HCT116 (cell line): ENCODE data around the gene PRKG1. TPM values are rescaled to one million over a fixed set of nuclear protein-coding genes. Genes with fewer than 3 reads are reported as not detected.

Source experiments
- ATAC-seq: fragments of 200-7000 bp; cut with Tn5 transposase; 2 replicates; pipeline ENCODE4 v1.9.1; 2020; ENCODE audit warnings: mild to moderate bottlenecking, moderate library complexity
- BruUV-seq: library from RNA; stranded (reverse); fragments of 400-500 nt; replicated peaks from 2 replicates; lab custom pipeline; 2021; lab: Mats Ljungman, UMichigan
- CTCF ChIA-PET: fragments of 300-600 bp; sonication (Branson Sonifier 250); formaldehyde crosslinking; loops from one replicate; lab custom pipeline; 2021; ENCODE audit warnings: antibody characterized with exemption; lab: Charles Lee
- POLR2A ChIA-PET: fragments of 300-600, 350-600 bp; sonication (Branson Sonifier 250); formaldehyde crosslinking; loops from one replicate; lab custom pipeline; 2021; ENCODE audit warnings: antibody characterized with exemption; lab: Charles Lee
- RAD21 ChIA-PET, 2 experiments: fragments of 300-600 bp; sonication (Branson Sonifier 250); formaldehyde crosslinking; loops; one replicate each; lab custom pipeline; 2023; ENCODE audit warnings: low total read pairs in 2 of 2; ENCODE audit not compliant: uncharacterized antibody in 2 of 2, unreplicated experiment in 2 of 2, low non-redundant PET in 1 of 2; lab: Charles Lee
- DNase-seq: peaks from one replicate; pipeline ENCODE4 v3.0.0-alpha.2; 2010; ENCODE audit warnings: low read depth, low spot score
- H2AFZ ChIP-seq: fragments of 200-600 bp; shearing (Covaris generic), sonication (generic); 2 replicates; pipeline ENCODE4 v1.6.1; 2017; ENCODE audit warnings: low read depth, mixed run types, mixed read lengths, antibody characterized with exemption, low read length; ENCODE audit not compliant: poor library complexity, severe bottlenecking
- H3K27ac ChIP-seq: 2 replicates; pipeline ENCODE4 v1.5.1; 2012; ENCODE audit warnings: low read depth, low read length
- H3K27me3 ChIP-seq: fragments of 200-600 bp; sonication (generic); 2 replicates; pipeline ENCODE4 v1.6.1; 2016; ENCODE audit warnings: mixed run types, low read length, mixed read lengths; ENCODE audit not compliant: insufficient read depth
- H3K36me3 ChIP-seq, 2 experiments: fragments of 200-500 bp in 1 of 2; fragments of 200-600 bp in 1 of 2; sonication (Bioruptor generic) in 1 of 2; sonication (generic) in 1 of 2; 2 replicates each; pipeline versions ENCODE4 v1.5.1 to v1.6.1; 2014 to 2016; ENCODE audit warnings: low read length in 2 of 2, inconsistent platforms in 1 of 2, mixed read lengths in 1 of 2, mixed run types in 1 of 2; ENCODE audit not compliant: insufficient read depth in 2 of 2, control insufficient read depth in 1 of 2
- H3K4me1 ChIP-seq, 2 experiments: fragments of 200-600 bp in 1 of 2; sonication (generic) in 1 of 2; 2 replicates each; pipeline versions ENCODE4 v1.5.1 to v1.6.1; 2012 to 2017; ENCODE audit warnings: low read length in 2 of 2, inconsistent platforms in 1 of 2, mild to moderate bottlenecking in 1 of 2, mixed read lengths in 1 of 2, mixed run types in 1 of 2, moderate library complexity in 1 of 2; ENCODE audit not compliant: insufficient read depth in 2 of 2, control insufficient read depth in 1 of 2
- H3K4me2 ChIP-seq: fragments of 200-600 bp; sonication (generic); 2 replicates; pipeline ENCODE4 v1.6.1; 2017; ENCODE audit warnings: mixed run types, low read length, mixed read lengths
- H3K4me3 ChIP-seq, 2 experiments: fragments of 200-600 bp in 1 of 2; sonication (generic) in 1 of 2; replicated peaks in 1 of 2; 2 replicates each; pipeline ENCODE4 v1.5.1; 2011 to 2016; ENCODE audit warnings: low read length in 2 of 2, control low read depth in 1 of 2, low read depth in 1 of 2, mild to moderate bottlenecking in 1 of 2, mixed read lengths in 1 of 2, mixed run types in 1 of 2
- H3K79me2 ChIP-seq: fragments of 200-600 bp; sonication (generic); 2 replicates; pipeline ENCODE4 v1.6.1; 2017; ENCODE audit warnings: mild to moderate bottlenecking, mixed run types, low read length, moderate library complexity, mixed read lengths; ENCODE audit not compliant: insufficient read depth
- H3K9ac ChIP-seq: fragments of 200-600 bp; sonication (generic); 2 replicates; pipeline ENCODE4 v1.6.1; 2016; ENCODE audit warnings: low read length, mixed read lengths
- H3K9me2 ChIP-seq: fragments of 200-600 bp; sonication (generic), shearing (Covaris generic); 2 replicates; pipeline ENCODE4 v1.6.1; 2017; ENCODE audit warnings: mixed run types, mild to moderate bottlenecking, moderate library complexity; ENCODE audit not compliant: insufficient read depth
- H3K9me3 ChIP-seq, 2 experiments: fragments of 200-500 bp in 1 of 2; fragments of 200-600 bp in 1 of 2; sonication (Bioruptor generic) in 1 of 2; sonication (generic) in 1 of 2; 2 replicates each; pipeline ENCODE4 v1.6.1; 2014 to 2017; ENCODE audit warnings: low read length in 2 of 2, mixed read lengths in 2 of 2, inconsistent platforms in 1 of 2, low read depth in 1 of 2, mild to moderate bottlenecking in 1 of 2, mixed run types in 1 of 2, moderate library complexity in 1 of 2; ENCODE audit not compliant: control insufficient read depth in 1 of 2, insufficient read depth in 1 of 2
- H4K20me1 ChIP-seq: fragments of 200-600 bp; sonication (generic), shearing (Covaris generic); 2 replicates; pipeline ENCODE4 v1.6.1; 2017; ENCODE audit warnings: mixed run types, mild to moderate bottlenecking, moderate library complexity; ENCODE audit not compliant: insufficient read depth
- CBX3 ChIP-seq: IDR thresholded peaks from 2 replicates; pipeline ENCODE4 v1.6.1; 2012; ENCODE audit warnings: low read depth
- CEBPB ChIP-seq: IDR thresholded peaks from 2 replicates; pipeline ENCODE4 v1.6.1; 2012; ENCODE audit warnings: low read depth
- EZH2 ChIP-seq: fragments of 200-600 bp; sonication (generic); IDR thresholded peaks from 2 replicates; pipeline ENCODE4 v1.6.1; 2017; ENCODE audit warnings: antibody characterized with exemption, mixed run types
- FOSL1 ChIP-seq: IDR thresholded peaks from 2 replicates; pipeline ENCODE4 v1.6.1; 2012; ENCODE audit warnings: low read depth
- MAX ChIP-seq: IDR thresholded peaks from 2 replicates; pipeline ENCODE4 v1.6.1; 2012
- POLR2A ChIP-seq: IDR thresholded peaks from 2 replicates; pipeline ENCODE4 v1.7.0; 2011; ENCODE audit warnings: borderline replicate concordance; ENCODE audit not compliant: insufficient read depth, insufficient read length; ENCODE audit errors: extremely low read depth
- SP1 ChIP-seq: IDR thresholded peaks from 2 replicates; pipeline ENCODE4 v1.6.1; 2012; ENCODE audit warnings: low read depth
- SRF ChIP-seq: IDR thresholded peaks from 2 replicates; pipeline ENCODE4 v1.6.1; 2012; ENCODE audit warnings: low read depth
- ZFX ChIP-seq: fragments of 450-650 bp; IDR thresholded peaks from 2 replicates; pipeline ENCODE4 v1.6.1; 2017
- ZNF274 ChIP-seq: fragments of 200-500 bp; sonication (Bioruptor generic); IDR thresholded peaks from 2 replicates; pipeline ENCODE4 v1.6.1; 2014; ENCODE audit warnings: mild to moderate bottlenecking, low read depth, low read length, inconsistent platforms
- intact Hi-C: fragments of 100-400 bp; cut with micrococcal nuclease; formaldehyde crosslinking; loops from 2 replicates; pipeline ENCODE4 v1.10.0; 2022
- total RNA-seq: library from RNA; stranded (reverse); gene quantifications from one replicate; pipeline ENCODE4 v1.2.1, GENCODE V29; 2021; ENCODE audit not compliant: unreplicated experiment
- TF ChIP-seq, protein P1 (sequence below), 3 experiments: fragments of 200-600 bp in 1 of 3; sonication (generic) in 1 of 3; IDR thresholded peaks in 2 of 3; conservative IDR thresholded peaks in 1 of 3; 2 replicates each; pipeline ENCODE4 v1.5.1; 2012 to 2017; ENCODE audit warnings: low read depth in 2 of 3, low read length in 2 of 3, antibody characterized with exemption in 1 of 3, borderline replicate concordance in 1 of 3, control low read depth in 1 of 3, mild to moderate bottlenecking in 1 of 3, mixed read lengths in 1 of 3, mixed run types in 1 of 3, moderate library complexity in 1 of 3; ENCODE audit not compliant: insufficient read depth in 1 of 3
- TF ChIP-seq, protein P2 (sequence below): IDR thresholded peaks from 2 replicates; pipeline ENCODE4 v1.6.1; 2012

The PRKG1 gene
- total RNA-seq, 1 experiment from 2014 or later, result 1.4 TPM

- Histone ChIP-seq H3K9me3 (no peaks in the 10 kb centered on the region), H3K27ac (no peak overlapping the region), H3K4me1 (no peaks in the 10 kb centered on the region), H3K9ac (no peak overlapping the region), H3K79me2 (no peaks in the 10 kb centered on the region), H3K27me3 (no peaks in the 10 kb centered on the region), H3K36me3 (no peaks in the 10 kb centered on the region), H2AFZ (no peak overlapping the region), H3K9me2 (no peaks in the 10 kb centered on the region), H3K4me3 (no peak overlapping the region), H3K4me2 (no peak overlapping the region), H4K20me1 (no peaks in the 10 kb centered on the region)
- no peak for DNase-seq
- no peak for ATAC-seq
- POLR2A ChIA-PET, result no interaction called here
- RAD21 ChIA-PET, result no interaction called here
- BruUV-seq, result no TSS peak
- TF ChIP-seq SRF, result no peak
- TF ChIP-seq, protein P1, sequence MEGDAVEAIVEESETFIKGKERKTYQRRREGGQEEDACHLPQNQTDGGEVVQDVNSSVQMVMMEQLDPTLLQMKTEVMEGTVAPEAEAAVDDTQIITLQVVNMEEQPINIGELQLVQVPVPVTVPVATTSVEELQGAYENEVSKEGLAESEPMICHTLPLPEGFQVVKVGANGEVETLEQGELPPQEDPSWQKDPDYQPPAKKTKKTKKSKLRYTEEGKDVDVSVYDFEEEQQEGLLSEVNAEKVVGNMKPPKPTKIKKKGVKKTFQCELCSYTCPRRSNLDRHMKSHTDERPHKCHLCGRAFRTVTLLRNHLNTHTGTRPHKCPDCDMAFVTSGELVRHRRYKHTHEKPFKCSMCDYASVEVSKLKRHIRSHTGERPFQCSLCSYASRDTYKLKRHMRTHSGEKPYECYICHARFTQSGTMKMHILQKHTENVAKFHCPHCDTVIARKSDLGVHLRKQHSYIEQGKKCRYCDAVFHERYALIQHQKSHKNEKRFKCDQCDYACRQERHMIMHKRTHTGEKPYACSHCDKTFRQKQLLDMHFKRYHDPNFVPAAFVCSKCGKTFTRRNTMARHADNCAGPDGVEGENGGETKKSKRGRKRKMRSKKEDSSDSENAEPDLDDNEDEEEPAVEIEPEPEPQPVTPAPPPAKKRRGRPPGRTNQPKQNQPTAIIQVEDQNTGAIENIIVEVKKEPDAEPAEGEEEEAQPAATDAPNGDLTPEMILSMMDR (IDR thresholded peaks at IDR 0.05 in 2 of 3, conservative IDR thresholded peaks at IDR 0.05 in 1 of 3; ENCODE audit: borderline replicate concordance in 1 of 3, insufficient read depth in 1 of 3, low read depth in 2 of 3, low read length in 2 of 3), result no peak
- no peak for TF ChIP-seq SP1
- TF ChIP-seq POLR2A, result no peak
- TF ChIP-seq FOSL1, result no peak
- no peak for TF ChIP-seq CEBPB
- no peak for TF ChIP-seq MAX
- TF ChIP-seq ZFX, result no peak
- intact Hi-C loops, result no loop called here
- CTCF ChIA-PET, result no interaction called here
These were observed 1041.5 kb downstream of the PRKG1 start for GRCh38 chr10:52115823-52116222.

- DNase-seq (no peak), ATAC-seq (no peak)
- ChIA-PET RAD21 (no interaction called here), CTCF (no interaction called here), POLR2A (no interaction called here)
- Histone ChIP-seq H3K4me2 (no peak overlapping the region), H3K27me3 (no peaks in the 10 kb centered on the region), H3K9me2 (no peaks in the 10 kb centered on the region), H3K36me3 (no peaks in the 10 kb centered on the region), H3K4me3 (no peak overlapping the region), H3K79me2 (no peaks in the 10 kb centered on the region), H3K9ac (no peak overlapping the region), H4K20me1 (no peaks in the 10 kb centered on the region), H3K27ac (no peak overlapping the region), H3K9me3 (no peaks in the 10 kb centered on the region), H2AFZ (no peak overlapping the region), H3K4me1 (no peaks in the 10 kb centered on the region)
- intact Hi-C loops, result no loop called here
- TF ChIP-seq, protein P2, sequence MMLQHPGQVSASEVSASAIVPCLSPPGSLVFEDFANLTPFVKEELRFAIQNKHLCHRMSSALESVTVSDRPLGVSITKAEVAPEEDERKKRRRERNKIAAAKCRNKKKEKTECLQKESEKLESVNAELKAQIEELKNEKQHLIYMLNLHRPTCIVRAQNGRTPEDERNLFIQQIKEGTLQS, result no peak
- no peak for TF ChIP-seq ZNF274
- TF ChIP-seq CBX3, result no peak
- no peak for TF ChIP-seq EZH2
- BruUV-seq, result no TSS peak
These were observed 1045.2 kb downstream of the PRKG1 start for GRCh38 chr10:52119507-52119906.
